ENCODE measurements around the gene RABL2B.
"Not testable (repeated sequence)": the region's sequence is repeated elsewhere in the genome, so short reads cannot be mapped to it uniquely, and the experiment has no call there.

DNA sequence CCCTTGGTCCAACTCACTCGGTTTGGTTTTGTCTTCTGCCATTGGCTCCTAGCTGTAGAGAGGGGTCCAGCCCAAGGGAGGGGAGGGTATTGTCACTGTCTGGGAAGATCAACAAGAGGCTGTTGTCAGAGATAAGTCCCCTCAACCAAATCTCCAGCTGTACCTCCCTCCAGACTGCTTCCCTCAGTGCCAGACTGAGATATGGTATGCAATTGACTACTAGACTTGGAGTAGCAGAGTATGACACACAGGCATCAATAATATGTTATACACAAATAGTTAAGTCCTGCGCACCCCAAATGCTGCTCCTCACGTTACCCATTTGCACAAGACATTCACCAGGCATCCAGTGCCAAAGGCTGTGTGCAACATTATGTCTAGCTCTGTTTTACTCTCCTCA, 1.2 kb downstream of the RABL2B start:
- not testable (repeated sequence) for TF ChIP-seq GLIS3 (CRISPR knock-in tag; IDR thresholded peaks at IDR 0.05); ARNTL (CRISPR knock-in tag; IDR thresholded peaks at IDR 0.05; ENCODE audit: borderline replicate concordance, low read depth); ZFP3 (CRISPR knock-in tag; IDR thresholded peaks at IDR 0.05); ZNF565 (CRISPR knock-in tag; conservative IDR thresholded peaks at IDR 0.05; ENCODE audit: low read depth); ZC3H10 (CRISPR knock-in tag; IDR thresholded peaks at IDR 0.05); ESRRG (CRISPR knock-in tag; IDR thresholded peaks at IDR 0.05); ISL1 (CRISPR knock-in tag; IDR thresholded peaks at IDR 0.05); RARB (CRISPR knock-in tag; IDR thresholded peaks at IDR 0.05); SNAI2 (CRISPR knock-in tag; IDR thresholded peaks at IDR 0.05); TOX (CRISPR knock-in tag; IDR thresholded peaks at IDR 0.05; ENCODE audit: borderline replicate concordance)
- TF ChIP-seq, protein P1, sequence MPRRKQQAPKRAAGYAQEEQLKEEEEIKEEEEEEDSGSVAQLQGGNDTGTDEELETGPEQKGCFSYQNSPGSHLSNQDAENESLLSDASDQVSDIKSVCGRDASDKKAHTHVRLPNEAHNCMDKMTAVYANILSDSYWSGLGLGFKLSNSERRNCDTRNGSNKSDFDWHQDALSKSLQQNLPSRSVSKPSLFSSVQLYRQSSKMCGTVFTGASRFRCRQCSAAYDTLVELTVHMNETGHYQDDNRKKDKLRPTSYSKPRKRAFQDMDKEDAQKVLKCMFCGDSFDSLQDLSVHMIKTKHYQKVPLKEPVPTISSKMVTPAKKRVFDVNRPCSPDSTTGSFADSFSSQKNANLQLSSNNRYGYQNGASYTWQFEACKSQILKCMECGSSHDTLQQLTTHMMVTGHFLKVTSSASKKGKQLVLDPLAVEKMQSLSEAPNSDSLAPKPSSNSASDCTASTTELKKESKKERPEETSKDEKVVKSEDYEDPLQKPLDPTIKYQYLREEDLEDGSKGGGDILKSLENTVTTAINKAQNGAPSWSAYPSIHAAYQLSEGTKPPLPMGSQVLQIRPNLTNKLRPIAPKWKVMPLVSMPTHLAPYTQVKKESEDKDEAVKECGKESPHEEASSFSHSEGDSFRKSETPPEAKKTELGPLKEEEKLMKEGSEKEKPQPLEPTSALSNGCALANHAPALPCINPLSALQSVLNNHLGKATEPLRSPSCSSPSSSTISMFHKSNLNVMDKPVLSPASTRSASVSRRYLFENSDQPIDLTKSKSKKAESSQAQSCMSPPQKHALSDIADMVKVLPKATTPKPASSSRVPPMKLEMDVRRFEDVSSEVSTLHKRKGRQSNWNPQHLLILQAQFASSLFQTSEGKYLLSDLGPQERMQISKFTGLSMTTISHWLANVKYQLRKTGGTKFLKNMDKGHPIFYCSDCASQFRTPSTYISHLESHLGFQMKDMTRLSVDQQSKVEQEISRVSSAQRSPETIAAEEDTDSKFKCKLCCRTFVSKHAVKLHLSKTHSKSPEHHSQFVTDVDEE (CRISPR knock-in tag; IDR thresholded peaks at IDR 0.05): not testable (repeated sequence)
- TF ChIP-seq, protein P2, sequence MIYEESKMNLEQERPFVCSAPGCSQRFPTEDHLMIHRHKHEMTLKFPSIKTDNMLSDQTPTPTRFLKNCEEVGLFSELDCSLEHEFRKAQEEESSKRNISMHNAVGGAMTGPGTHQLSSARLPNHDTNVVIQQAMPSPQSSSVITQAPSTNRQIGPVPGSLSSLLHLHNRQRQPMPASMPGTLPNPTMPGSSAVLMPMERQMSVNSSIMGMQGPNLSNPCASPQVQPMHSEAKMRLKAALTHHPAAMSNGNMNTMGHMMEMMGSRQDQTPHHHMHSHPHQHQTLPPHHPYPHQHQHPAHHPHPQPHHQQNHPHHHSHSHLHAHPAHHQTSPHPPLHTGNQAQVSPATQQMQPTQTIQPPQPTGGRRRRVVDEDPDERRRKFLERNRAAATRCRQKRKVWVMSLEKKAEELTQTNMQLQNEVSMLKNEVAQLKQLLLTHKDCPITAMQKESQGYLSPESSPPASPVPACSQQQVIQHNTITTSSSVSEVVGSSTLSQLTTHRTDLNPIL (CRISPR knock-in tag; IDR thresholded peaks at IDR 0.05; ENCODE audit: low read depth): not testable (repeated sequence)
- TF ChIP-seq, protein P3, sequence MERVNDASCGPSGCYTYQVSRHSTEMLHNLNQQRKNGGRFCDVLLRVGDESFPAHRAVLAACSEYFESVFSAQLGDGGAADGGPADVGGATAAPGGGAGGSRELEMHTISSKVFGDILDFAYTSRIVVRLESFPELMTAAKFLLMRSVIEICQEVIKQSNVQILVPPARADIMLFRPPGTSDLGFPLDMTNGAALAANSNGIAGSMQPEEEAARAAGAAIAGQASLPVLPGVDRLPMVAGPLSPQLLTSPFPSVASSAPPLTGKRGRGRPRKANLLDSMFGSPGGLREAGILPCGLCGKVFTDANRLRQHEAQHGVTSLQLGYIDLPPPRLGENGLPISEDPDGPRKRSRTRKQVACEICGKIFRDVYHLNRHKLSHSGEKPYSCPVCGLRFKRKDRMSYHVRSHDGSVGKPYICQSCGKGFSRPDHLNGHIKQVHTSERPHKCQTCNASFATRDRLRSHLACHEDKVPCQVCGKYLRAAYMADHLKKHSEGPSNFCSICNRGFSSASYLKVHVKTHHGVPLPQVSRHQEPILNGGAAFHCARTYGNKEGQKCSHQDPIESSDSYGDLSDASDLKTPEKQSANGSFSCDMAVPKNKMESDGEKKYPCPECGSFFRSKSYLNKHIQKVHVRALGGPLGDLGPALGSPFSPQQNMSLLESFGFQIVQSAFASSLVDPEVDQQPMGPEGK (CRISPR knock-in tag; IDR thresholded peaks at IDR 0.05; ENCODE audit: borderline replicate concordance): not testable (repeated sequence)
- TF ChIP-seq, protein P4, sequence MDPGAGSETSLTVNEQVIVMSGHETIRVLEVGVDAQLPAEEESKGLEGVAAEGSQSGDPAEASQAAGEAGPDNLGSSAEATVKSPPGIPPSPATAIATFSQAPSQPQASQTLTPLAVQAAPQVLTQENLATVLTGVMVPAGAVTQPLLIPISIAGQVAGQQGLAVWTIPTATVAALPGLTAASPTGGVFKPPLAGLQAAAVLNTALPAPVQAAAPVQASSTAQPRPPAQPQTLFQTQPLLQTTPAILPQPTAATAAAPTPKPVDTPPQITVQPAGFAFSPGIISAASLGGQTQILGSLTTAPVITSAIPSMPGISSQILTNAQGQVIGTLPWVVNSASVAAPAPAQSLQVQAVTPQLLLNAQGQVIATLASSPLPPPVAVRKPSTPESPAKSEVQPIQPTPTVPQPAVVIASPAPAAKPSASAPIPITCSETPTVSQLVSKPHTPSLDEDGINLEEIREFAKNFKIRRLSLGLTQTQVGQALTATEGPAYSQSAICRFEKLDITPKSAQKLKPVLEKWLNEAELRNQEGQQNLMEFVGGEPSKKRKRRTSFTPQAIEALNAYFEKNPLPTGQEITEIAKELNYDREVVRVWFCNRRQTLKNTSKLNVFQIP (CRISPR knock-in tag; IDR thresholded peaks at IDR 0.05; ENCODE audit: borderline replicate concordance, low read depth): not testable (repeated sequence)

Data from SK-N-SH treated with all-trans-retinoic acid at 6 μM for 48 hours (cell line).